ENCODE results near the gene ATXN2. TPM values are rescaled to one million over a fixed set of nuclear protein-coding genes. Genes with fewer than 3 reads are reported as not detected.
A peak's percentile ranks its signal among the peaks of the same experiment; 100 is the strongest.

ATXN2 gene
- total and polyA plus RNA-seq, 2 of the 4 experiments (the other 2 are of a cell fraction), result 12.4 to 66.5 TPM

DNA sequence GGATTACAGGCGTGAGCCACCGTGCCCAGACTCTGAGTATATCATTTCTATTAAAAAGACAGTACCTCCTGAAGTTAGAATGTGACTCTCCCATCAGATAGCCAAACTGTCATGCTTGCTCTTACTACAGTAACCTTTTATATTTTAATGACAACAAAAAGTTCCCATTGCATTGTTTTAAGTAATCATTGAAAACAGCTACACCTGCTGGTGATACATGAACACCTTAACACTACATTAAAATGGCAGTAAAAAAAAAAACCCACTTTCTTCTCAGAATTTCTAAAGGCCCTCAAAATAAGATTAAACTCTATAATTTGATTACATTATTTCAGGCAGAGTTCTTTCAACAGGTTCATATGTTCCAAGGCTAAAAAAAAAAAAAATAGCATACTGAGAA, 116.7 kb downstream of the ATXN2 start:
- no peak overlapping the region for H2BK20ac ChIP-seq (ENCODE audit: low read depth, low read length)
- no peak overlapping the region for H2AK9ac ChIP-seq (replicated peaks; ENCODE audit: low read depth, low read length, poor library complexity)
- no peak overlapping the region for H2AK5ac ChIP-seq (ENCODE audit: low read depth, low read length)
- H4K91ac ChIP-seq (ENCODE audit: insufficient read depth, low read depth, low read length), result no peak overlapping the region
- intact Hi-C loops (cut with micrococcal nuclease), result no loop called here
- no peak overlapping the region for H3K4ac ChIP-seq (ENCODE audit: low read depth, low read length)
- CTCF ChIA-PET, result no interaction called here
- no peak for TF ChIP-seq RCOR1 (IDR thresholded peaks at IDR 0.05; ENCODE audit: insufficient replicate concordance, low read length)
- no peak for TF ChIP-seq CEBPB (IDR thresholded peaks at IDR 0.05; ENCODE audit: low read depth, low read length)
- TF ChIP-seq MXI1 (IDR thresholded peaks at IDR 0.05; ENCODE audit: borderline replicate concordance, low read depth, low read length), result no peak
- TF ChIP-seq NFE2L2 (IDR thresholded peaks at IDR 0.05; ENCODE audit: low read depth, low read length), result no peak
- TF ChIP-seq SMC3 (IDR thresholded peaks at IDR 0.05; ENCODE audit: low read depth, low read length), result no peak
- no peak for TF ChIP-seq FOS (IDR thresholded peaks at IDR 0.05; ENCODE audit: low read depth, low read length)
- TF ChIP-seq, protein P1, sequence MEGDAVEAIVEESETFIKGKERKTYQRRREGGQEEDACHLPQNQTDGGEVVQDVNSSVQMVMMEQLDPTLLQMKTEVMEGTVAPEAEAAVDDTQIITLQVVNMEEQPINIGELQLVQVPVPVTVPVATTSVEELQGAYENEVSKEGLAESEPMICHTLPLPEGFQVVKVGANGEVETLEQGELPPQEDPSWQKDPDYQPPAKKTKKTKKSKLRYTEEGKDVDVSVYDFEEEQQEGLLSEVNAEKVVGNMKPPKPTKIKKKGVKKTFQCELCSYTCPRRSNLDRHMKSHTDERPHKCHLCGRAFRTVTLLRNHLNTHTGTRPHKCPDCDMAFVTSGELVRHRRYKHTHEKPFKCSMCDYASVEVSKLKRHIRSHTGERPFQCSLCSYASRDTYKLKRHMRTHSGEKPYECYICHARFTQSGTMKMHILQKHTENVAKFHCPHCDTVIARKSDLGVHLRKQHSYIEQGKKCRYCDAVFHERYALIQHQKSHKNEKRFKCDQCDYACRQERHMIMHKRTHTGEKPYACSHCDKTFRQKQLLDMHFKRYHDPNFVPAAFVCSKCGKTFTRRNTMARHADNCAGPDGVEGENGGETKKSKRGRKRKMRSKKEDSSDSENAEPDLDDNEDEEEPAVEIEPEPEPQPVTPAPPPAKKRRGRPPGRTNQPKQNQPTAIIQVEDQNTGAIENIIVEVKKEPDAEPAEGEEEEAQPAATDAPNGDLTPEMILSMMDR (conservative IDR thresholded peaks at IDR 0.05; ENCODE audit: low read depth, low read length), result peak; percentile 31; the same call in 1 of the 2 replicates
- TF ChIP-seq CHD1 (IDR thresholded peaks at IDR 0.05; ENCODE audit: low read depth, low read length), result no peak
- H3K14ac ChIP-seq (replicated peaks; ENCODE audit: low read depth, low read length), result no peak overlapping the region
- H3K36me3 ChIP-seq (ENCODE audit: control insufficient read depth, insufficient read depth, low read length), result peaks cover 48% of the 10 kb centered on the region
- no peak overlapping the region for H3K27ac ChIP-seq (ENCODE audit: insufficient read depth, low read length)
- POLR2A ChIA-PET (ENCODE audit: unreplicated experiment), result no interaction called here
- H3K79me1 ChIP-seq (ENCODE audit: low read depth in 1 of 2, low read length in 2 of 2), result peaks cover 19 to 30% of the 10 kb centered on the region in 2 experiments
- no TSS peak for BruUV-seq (replicated peaks)
- no peak overlapping the region for H3K9ac ChIP-seq (ENCODE audit: low read depth, low read length)
- no peak overlapping the region for H3K56ac ChIP-seq (ENCODE audit: extremely low read depth, insufficient read depth, low read length)
- no peak overlapping the region for H3K4me3 ChIP-seq (ENCODE audit: insufficient read depth, low read depth, low read length)
- H3K27me3 ChIP-seq (ENCODE audit: control insufficient read depth, insufficient read depth, low read length), result no peaks in the 10 kb centered on the region
- no peak overlapping the region for H4K8ac ChIP-seq (ENCODE audit: low read depth in 2 of 2, low read length in 2 of 2)
- H2BK120ac ChIP-seq (ENCODE audit: low read depth, low read length), result no peak overlapping the region
- no peaks in the 10 kb centered on the region for H3K9me1 ChIP-seq (ENCODE audit: insufficient read depth, low read length)
- WGBS, 2 experiments (ENCODE audit: extremely low coverage in 2 of 2, insufficient read length in 1 of 2), result no CpG with 5 or more reads among the region's 2 CpGs
- dilution Hi-C loops (cut with HindIII; ENCODE audit: low sequenced_read_pairs, unreplicated experiment), result no loop called here
- peaks cover under 1% of the 10 kb centered on the region; the same call in 1 of the 2 replicates for H3K4me1 ChIP-seq (ENCODE audit: control insufficient read depth, insufficient read depth, low read length)
- H3K18ac ChIP-seq (ENCODE audit: low read depth, low read length), result no peak overlapping the region
- no peak overlapping the region for H3K23ac ChIP-seq (ENCODE audit: low read depth, low read length)
- peaks cover 4% of the 10 kb centered on the region; the same call in 1 of the 2 replicates for H4K20me1 ChIP-seq (ENCODE audit: insufficient read depth, low read length)
- H2BK15ac ChIP-seq (ENCODE audit: low read depth, low read length), result no peak overlapping the region
- no peak overlapping the region for H2AFZ ChIP-seq (replicated peaks; ENCODE audit: low read length, poor library complexity)
- H3K9me3 ChIP-seq (ENCODE audit: control insufficient read depth, insufficient read depth, low read length), result no peaks in the 10 kb centered on the region
- H4K5ac ChIP-seq (ENCODE audit: low read depth, low read length), result no peak overlapping the region
- no peak for DNase-seq
- no peak overlapping the region for H3K4me2 ChIP-seq (ENCODE audit: low read depth, low read length)
- in situ Hi-C loops (cut with MboI; ENCODE audit: low sequenced_read_pairs), result no loop called here
- ATAC-seq (ENCODE audit: low read depth), result no peak
- H2BK5ac ChIP-seq (ENCODE audit: low read depth, low read length, poor library complexity, severe bottlenecking), result no peak overlapping the region
